HG02571 (cell line): ENCODE results near the gene DLEU7.

Experiments
- ATAC-seq: cut with Tn5 transposase; IDR thresholded peaks from one replicate; pipeline ENCODE4 v1.9.1; 2021; ENCODE audit warnings: mild to moderate bottlenecking, moderate library complexity; ENCODE audit not compliant: unreplicated experiment

Gene DLEU7

DNA sequence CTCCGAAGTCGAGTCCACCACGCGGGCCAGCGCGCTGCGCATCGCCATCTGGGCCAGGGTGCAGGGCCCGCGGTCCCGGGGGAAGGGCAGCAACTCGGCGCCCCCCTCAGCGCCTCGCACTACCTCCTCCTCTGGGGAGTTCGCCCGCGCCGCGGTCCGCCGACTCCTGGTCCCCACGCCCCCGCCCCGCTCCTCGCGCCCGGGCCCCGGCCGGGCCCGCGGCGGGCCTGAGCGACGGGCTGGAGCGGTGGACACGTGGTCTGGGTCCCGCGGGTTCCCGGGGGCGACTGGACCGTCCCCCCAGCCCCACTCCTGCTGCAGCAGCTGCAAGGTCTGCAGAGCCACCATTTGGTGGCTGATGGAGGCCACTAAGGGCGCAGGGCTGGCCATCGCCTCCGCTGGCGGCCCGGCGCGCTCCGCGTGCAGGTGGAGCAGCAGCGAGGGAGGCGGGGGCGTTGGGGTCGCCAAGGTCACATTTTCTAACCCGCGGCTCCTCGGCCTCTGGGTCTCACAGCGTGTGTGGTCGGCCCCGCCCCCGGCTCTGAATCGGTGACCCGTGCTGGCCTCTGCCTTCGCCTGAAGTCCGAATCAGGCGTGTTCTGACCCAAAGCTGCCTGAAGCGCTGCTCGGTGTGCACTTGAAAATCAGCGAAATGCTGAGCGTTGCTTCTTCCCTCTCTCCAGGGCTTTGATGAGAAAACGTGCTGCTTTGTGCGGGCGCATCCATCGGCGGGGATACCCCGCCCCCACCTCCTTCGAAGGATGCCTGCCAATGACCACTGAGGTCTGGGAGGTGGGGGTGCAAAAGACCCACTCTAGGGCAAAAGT, at the start of gene DLEU7:
Gene DLEU7, minus strand, starts transcription at position 436 of the 827 bp plus-strand sequence. Its CDS starts 46 bp downstream, at position 390.
- no peak for ATAC-seq

DNA sequence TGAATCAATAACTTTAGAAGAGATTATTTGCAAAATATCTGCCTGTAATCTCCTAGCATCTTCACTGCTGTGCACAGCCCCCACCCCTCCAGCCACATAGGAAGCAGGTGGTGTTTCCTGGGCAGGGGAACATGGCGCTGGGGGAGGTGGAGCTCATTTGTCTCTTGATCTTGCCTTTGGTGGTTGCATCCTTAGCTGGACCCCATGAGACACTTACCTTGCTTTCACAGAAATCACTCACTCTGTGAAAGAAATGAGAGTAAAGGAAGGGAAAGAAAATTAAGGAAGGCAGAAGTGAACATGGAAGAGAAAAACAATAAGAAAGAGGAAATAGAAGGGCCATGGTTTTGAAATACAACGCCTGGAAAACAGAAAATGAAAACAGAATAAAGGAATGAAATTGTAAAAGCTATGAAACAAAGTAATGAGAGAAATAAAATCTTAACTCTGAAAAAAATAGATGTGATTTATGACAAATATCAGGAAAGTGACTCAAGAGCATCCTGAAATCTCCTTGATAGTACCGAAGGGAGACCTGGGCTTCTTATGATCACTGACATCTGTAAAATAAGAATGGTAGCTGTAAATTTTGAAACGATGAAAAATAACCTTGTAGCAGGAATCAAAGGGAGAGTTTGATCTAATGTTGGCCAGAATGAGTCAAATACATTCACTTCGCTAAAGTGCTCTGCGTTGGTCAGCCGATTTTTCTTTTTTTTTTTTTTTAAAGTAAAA, 48.9 kb upstream of the DLEU7 start:
- no peak for ATAC-seq

DNA sequence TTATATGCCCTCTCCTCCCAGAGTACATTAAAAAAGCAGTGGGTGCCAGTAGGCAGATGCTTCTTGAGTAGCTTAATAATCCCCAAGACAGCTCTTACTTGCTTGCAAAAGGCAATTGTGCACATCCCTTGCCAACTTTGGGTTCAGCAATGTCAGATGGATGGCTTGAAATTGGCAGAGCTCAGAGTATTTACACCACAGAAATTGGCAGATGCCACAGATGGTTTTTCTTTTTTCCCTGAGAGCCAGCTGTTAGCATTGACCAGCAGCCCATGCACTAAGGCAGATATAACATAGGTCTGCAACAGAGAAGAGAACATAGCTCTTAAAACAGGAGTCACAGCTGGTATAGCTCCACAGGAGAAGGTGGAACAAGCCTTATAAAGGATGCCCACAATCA, 47.7 kb upstream of the DLEU7 start:
- ATAC-seq = no peak

DNA sequence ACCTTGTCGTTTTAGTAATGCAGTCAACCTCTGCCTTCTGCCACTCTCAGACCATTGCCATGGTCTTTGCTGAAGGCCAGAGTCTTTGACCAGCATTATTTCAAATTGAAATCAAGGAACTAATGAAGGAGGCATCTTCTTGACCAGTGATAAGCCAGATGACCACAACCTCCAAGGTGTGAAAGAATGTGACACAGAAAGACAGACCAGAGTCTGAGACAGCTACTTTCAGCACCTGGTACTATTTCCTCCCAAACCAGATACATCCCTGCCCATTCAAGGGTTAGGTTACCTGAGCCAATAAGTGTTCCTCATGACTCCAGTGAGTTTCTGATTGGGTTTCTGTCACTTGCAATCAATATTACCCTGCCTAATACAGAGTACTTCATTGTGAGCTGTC, 45.8 kb upstream of the DLEU7 start:
- ATAC-seq = no peak

DNA sequence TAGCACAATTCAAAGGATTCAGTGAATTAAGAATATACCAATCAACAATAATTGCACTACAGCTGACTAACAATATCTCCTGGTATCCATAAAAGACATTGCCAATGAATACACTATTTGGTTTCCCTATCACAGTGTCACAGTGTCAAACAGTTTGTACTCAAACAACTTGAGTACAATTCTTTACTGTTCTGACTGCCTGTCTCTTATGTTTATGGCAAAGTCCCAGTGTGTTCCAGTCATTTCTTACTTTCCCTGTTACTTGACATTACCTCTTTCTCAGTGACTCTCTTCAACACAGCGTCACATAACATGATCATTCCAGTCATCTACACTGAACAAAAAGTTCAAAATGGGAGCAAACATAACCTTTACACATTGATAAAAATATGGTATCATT, 44.9 kb upstream of the DLEU7 start:
- ATAC-seq = no peak

DNA sequence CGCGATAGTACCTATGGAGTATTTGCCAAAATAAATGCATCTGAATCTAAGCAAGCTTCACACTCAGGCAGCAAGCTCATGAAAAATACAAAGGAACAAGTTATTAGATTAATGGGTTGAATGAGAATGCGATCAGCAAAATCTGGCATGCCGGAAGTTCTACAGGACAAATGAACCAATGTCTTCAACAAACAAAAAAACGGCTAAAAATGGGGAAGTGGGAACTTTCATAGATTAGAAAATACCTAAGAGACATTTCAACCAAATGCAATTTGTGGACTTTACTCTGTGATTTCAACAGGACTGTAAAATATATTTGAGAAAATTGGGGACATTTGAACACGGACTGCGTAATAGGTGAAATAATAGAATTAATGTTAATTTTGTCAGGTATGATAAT, 43.7 kb upstream of the DLEU7 start:
- no peak for ATAC-seq

DNA sequence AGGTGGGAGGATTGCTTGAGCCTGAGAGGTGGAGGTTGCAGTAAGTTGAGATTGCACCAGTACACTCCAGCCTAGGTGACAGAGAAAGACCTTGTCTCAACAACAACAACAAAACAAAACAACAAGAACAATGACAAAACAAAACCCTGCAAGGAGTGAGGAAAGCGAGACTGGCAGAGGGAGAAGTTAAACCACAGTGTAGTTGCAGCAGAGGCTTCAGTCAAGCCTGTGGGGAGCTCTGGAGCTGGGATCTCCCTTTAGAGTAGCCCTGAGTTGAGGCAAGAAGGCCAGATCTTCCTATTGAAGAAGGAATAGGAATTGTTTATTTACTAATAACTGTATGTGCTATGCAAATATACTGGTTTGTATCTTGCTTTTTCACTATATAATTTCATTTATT, 40.8 kb upstream of the DLEU7 start:
- no peak for ATAC-seq

DNA sequence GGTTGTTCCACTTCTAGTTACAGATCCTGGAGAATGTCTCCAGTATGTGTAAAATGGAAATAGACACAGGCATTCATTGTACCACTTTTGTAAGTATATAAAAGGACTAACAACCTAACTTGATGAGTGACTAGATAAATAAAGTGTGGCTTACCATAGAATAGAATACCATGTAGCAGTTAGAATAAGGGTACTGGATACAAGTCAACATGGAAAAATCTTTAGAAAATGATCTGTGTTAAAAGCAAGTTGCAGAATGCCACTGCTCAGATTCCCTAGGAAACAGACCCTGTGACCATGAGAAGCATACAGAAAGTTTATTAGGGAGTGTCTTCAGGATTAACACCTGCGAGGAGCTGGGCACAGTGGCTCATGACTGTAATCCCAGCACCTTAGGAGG, 40.2 kb upstream of the DLEU7 start:
- ATAC-seq = no peak

DNA sequence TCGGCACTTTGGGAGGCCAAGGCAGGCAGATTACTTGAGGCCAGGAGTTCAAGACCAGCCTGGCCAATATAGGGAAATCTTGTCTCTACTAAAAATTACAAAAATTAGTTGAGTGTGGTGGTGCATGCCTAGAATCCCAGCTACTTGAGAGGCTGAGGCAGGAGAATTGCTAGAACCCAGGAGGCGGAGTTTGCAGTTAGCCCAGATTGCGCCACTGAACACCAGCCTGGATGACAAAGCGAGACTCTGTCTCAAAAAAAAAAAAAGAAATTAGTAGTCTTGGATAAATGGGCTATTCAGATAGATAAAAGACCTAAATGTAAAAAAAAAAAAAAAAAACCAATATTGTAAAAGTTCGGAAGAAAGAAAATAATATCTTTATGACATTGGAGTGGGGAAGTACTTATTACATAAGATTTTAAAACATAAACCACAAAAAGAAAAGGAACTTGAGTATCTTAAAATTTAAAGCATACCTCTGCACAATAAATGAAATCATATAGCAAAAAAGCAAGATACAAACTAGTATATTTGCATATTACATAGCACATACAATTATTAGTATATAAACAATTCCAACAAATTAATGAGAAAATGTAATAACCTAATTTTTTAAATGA, 39.4 kb upstream of the DLEU7 start:
- no peak for ATAC-seq

DNA sequence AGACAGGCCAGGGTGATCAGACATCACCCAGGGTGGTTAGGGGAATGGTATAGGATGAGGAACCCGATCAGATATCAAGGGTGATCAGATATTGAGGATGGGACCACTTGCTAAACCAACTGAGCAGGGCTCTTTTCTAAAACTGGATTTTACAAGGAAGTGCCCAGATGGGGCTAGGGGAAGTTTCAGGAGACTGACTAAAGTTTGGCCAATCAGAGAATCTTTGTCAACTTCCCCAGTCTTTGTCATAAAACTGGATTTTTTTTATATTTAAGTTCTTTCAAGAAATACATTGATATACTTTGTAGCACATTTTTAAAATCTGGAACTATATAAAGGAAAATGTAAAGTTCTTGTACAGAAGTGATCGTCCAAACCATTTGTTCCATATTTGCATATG, 30.5 kb upstream of the DLEU7 start:
- no peak for ATAC-seq

DNA sequence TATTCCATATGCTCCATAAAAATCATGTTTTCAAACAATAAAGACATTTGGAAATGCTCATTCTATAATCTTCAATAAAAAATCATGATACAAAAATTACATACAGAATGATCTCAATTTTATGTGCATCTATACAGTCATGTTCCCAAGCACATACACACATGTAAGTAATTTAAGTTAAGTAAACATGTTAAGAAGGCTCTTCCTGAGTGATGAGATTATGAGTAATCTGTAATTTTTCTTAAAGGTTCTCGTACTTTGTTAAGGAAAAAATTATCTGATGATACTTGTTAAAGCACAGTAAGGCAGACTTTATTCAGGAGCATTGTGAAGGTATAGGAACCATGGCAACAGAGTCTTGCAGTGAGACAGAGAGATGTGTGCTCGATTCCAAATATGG, 30.0 kb upstream of the DLEU7 start:
- ATAC-seq = no peak

DNA sequence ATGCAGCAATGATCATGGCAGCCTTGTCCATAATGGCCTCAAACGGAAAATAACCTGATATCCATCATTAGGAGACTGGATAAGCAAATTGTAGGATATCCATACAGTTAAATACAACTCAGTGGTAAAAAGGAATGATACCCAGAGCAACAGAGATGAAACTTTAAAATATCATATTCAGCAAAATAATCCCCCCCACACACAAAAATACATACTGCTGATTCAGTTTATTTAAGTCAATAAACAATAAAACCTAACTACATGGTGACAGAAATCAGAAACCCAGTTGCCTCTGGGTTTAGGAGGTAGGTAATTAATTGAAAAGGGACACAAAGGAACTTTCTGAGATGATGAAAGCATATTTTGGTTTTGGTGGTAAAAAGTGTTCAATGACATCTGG, 27.9 kb upstream of the DLEU7 start:
- ATAC-seq = no peak

DNA sequence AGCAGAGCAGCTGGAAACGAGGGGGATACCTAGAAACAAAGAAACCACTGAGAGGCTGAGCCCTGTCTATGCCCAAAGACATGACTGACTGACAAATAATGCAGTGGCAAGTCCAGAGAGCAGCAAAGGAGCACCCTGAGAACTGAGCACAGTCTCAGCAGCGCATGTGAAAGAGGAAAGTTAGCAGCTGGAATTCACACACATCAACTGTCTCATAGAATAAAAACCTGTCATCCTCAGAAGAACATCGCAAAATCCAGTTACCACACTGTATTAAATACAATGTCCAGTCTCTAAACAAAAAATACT, 24.1 kb upstream of the DLEU7 start:
- no peak for ATAC-seq

DNA sequence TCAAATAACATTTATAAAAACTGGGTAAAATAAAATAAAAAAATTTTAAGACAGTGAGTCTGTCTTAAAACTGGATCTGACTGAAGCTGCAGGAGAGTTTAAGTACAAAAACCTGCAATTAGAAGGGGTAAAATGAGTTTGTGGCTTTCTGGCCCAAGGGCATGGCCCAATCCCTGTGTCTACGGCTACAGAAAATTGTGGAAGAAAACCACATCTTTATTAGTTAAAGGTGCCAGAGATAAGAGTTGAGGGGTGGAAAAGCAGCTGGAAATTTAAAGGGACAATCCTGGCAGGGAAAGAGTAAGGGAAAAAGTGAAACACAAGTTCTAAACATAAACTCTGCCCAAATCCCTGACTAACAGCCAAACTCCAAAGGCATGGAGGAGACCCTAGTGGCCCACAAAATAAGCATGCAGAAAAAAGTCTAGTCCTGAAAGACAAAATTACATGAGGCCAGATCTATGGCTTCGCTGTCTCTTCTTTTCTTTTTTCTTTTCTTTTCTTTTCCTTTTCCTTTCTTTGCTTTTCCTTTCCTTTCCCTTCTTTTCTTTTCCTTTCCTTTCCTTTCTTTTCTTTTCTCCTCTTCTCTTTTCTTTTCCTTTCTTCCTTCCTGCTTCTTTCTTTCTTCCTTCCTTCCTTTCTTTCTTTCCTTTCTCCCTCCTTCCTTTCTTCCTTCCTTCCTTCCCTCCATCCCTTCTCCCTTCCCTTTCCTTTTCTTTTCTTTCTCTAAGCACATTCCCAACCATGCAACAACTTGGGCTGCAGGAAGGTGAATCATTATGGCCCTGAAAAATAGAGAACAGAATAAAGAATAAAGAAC, 23.5 kb upstream of the DLEU7 start:
- no peak for ATAC-seq

DNA sequence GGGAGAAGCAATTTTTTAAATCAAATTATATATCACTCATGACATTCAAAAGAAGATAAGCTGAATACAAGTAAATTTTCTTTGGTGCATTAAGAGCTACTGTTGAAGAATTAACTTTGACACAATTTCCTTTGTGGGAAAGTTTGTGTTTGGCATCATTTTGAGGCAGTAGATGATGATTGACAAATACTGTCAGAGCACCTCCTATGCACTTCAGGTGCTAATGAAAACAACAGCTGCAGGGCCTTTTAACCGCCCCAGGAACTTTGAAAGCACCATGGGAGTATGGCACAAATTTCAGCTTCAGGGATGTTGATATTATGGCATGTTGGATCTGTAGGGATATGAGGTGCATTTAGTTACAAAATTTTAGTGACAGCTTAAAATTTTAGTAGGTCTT, 21.0 kb upstream of the DLEU7 start:
- no peak for ATAC-seq

DNA sequence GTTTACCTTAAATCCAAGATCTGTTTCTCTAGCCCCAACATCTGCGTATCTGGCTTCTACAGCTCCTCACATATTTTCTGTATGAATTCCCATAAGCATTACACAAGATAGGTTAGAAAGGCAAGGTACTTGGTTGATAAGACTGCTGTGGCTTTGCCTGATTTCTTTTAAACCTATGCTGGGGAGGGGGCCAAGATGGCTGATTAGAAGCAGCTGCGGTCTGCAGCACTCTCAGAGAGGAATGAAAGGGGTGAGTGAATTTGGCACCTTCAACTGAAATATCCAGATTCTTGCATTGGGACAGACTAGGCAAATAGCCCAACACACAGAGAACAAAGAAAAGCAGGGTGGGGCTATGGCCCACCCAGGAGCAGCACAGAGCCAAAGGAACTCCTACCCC, 12.2 kb upstream of the DLEU7 start:
- ATAC-seq = no peak

DNA sequence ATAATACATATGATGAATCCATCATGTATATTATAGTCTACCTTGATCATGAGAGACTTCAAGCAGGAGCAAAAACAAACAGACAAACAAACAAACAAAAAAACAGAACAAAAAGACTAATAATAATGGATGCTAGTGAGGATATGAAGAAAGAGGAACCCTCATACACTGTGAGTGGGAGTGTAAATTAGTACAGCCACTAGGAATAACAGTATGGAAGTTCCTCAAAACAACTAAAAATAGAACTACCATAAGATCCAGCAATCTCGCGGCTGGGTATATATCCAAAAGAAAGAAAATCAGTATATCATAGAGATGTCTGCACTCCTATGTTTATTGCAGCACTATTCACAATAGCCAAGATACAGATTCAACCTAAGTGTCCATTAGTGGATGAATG, 7.0 kb upstream of the DLEU7 start:
- no peak for ATAC-seq

DNA sequence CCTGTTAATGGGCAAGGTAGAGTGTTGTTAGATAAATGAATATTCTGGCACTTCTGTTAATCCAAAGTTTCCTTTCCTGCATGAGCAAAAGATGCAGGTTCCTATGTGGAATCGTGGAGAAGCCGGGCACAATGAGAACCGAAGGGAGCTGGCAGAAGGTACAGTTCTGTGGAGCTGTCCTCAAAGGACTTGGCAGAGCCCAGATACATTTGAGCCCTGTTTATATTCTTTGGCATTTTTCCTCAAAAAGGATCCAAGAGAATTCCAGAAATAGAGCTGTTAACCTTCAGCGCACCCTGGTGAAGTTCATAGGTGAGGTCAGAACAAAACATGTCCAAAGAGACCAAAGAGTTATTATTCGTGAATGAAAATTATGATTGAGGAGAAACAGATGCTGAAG, 4.0 kb upstream of the DLEU7 start:
- ATAC-seq = no peak

DNA sequence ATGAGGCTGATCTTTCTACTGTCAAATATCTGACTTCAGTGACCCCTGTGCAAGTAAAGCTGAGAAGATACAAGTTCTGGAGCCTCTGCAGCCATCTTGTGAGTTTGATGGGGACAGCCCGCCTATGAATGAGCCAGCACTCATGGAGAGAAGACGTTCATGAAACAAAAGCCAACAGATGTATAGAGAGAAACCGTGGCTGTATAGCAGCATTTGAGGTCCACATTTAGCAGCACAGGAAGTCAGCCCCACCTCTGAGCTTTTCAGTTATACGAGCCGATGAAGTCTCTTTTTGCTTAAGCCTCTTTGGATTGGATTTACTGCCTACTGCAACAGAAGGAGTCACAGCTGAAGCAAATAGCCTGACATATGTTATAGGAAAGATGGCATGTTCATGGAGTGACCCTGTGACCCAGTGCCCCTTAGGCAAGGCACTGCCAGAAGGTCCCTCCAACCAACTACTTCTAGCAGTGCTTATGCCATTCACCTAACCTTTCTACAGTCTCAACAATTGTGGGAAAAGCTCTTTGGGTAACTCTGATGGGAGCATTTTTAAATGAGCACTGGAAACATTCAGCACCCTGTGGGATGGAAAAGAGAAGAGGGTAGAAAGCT, 3.5 kb upstream of the DLEU7 start:
- ATAC-seq = no peak

DNA sequence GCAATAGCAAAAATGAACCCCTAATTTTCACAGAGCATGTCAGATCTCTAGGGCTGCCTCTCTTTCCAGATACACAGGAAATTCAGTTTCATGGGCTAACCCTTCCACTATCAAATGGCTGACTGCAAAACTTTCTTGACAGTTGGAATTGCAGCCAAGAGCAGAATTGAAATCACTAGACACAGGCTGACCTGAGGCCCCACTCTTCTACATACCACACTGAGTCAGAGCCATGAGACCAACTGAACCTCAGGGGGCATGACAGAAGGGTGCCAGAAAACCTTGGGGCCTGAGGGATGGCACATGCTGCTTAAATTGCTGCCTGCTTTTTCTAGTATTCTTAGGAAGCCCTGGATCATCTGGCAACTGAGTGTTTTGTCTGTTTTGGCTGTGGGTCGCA, 1.7 kb upstream of the DLEU7 start:
- ATAC-seq = no peak
